GM23338 (cell line): ENCODE measurements around the gene ACAD10. TPM values are rescaled to one million over a fixed set of nuclear protein-coding genes. Genes with fewer than 3 reads are reported as not detected.

ENCODE experiments used
- ATAC-seq: fragments of 200-7000 bp; cut with Tn5 transposase; 3 replicates; pipeline ENCODE4 v1.9.1; 2020
- DNase-seq: peaks from one replicate; pipeline ENCODE4 v3.0.0-alpha.2; 2015; ENCODE audit warnings: low spot score
- H2AFZ ChIP-seq: fragments of 200-600 bp; sonication (generic); 2 replicates; pipeline ENCODE4 v1.8.0; 2016; ENCODE audit warnings: antibody characterized with exemption, mild to moderate bottlenecking, moderate library complexity
- H3F3A ChIP-seq: fragments of 200-600 bp; sonication (generic); replicated peaks from 2 replicates; pipeline ENCODE4 v1.8.0; 2017; ENCODE audit warnings: antibody characterized with exemption, mixed run types, low read depth
- H3K27ac ChIP-seq: fragments of 200-600 bp; sonication (generic); 2 replicates; pipeline ENCODE4 v1.6.1; 2016; ENCODE audit warnings: low read depth
- H3K27me3 ChIP-seq: fragments of 200-600 bp; sonication (generic); 2 replicates; pipeline ENCODE4 v1.8.0; 2016; ENCODE audit warnings: mild to moderate bottlenecking, mixed run types, moderate library complexity; ENCODE audit not compliant: insufficient read depth
- H3K36me3 ChIP-seq: fragments of 200-600 bp; sonication (generic); 2 replicates; pipeline ENCODE4 v1.8.0; 2016; ENCODE audit warnings: mild to moderate bottlenecking; ENCODE audit not compliant: insufficient read depth
- H3K4me1 ChIP-seq: fragments of 200-600 bp; sonication (generic); 2 replicates; pipeline ENCODE4 v1.8.0; 2016; ENCODE audit warnings: mild to moderate bottlenecking, moderate library complexity; ENCODE audit not compliant: insufficient read depth
- H3K4me2 ChIP-seq: fragments of 200-600 bp; sonication (generic); 2 replicates; pipeline ENCODE4 v1.7.1; 2017; ENCODE audit warnings: mixed run types
- H3K4me3 ChIP-seq: fragments of 200-600 bp; sonication (generic); 2 replicates; pipeline ENCODE4 v1.6.1; 2016; ENCODE audit warnings: mixed run types
- H3K79me2 ChIP-seq: fragments of 200-600 bp; sonication (generic); replicated peaks from 2 replicates; pipeline ENCODE4 v1.8.0; 2017; ENCODE audit warnings: mild to moderate bottlenecking; ENCODE audit not compliant: insufficient read depth
- H3K9me2 ChIP-seq: fragments of 200-600 bp; sonication (generic); 2 replicates; pipeline ENCODE4 v1.8.0; 2017; ENCODE audit not compliant: insufficient read depth
- H4K20me1 ChIP-seq: fragments of 200-600 bp; sonication (generic); replicated peaks from 2 replicates; pipeline ENCODE4 v1.8.0; 2017; ENCODE audit warnings: mild to moderate bottlenecking; ENCODE audit not compliant: insufficient read depth
- H3K27ac Mint-ChIP-seq: 2 replicates; pipeline ENCODE4 v1.8.0; 2020; ENCODE audit warnings: inconsistent platforms, mild to moderate bottlenecking, moderate library complexity, mixed read lengths
- H3K27me3 Mint-ChIP-seq: 3 replicates; pipeline ENCODE4 v1.8.0; 2022; ENCODE audit warnings: low read depth, mild to moderate bottlenecking, moderate library complexity, mixed read lengths, inconsistent platforms; ENCODE audit not compliant: insufficient read depth, poor library complexity
- H3K36me3 Mint-ChIP-seq: 3 replicates; pipeline ENCODE4 v1.8.0; 2021; ENCODE audit warnings: low read depth, mild to moderate bottlenecking, inconsistent platforms, moderate library complexity, mixed read lengths
- H3K4me1 Mint-ChIP-seq: 3 replicates; pipeline ENCODE4 v1.8.0; 2020; ENCODE audit warnings: mild to moderate bottlenecking, inconsistent platforms, mixed read lengths
- H3K4me3 Mint-ChIP-seq: 3 replicates; pipeline ENCODE4 v1.8.0; 2021; ENCODE audit warnings: moderate library complexity, mild to moderate bottlenecking, inconsistent platforms, mixed read lengths
- H3K9me3 Mint-ChIP-seq: 3 replicates; pipeline ENCODE4 v1.8.0; 2020; ENCODE audit warnings: moderate library complexity, mild to moderate bottlenecking, inconsistent platforms, mixed read lengths
- CTCF ChIP-seq, 2 experiments: fragments of 200-600 bp in 1 of 2; sonication (generic) in 1 of 2; conservative IDR thresholded peaks; 2 replicates each; pipeline versions ENCODE4 v1.5.1 to v1.6.1; 2016 to 2017; ENCODE audit warnings: antibody characterized with exemption in 2 of 2, low read depth in 2 of 2, mild to moderate bottlenecking in 2 of 2, moderate library complexity in 1 of 2
- EZH2phosphoT487 ChIP-seq: fragments of 200-600 bp; sonication (generic); IDR thresholded peaks from one replicate; pipeline ENCODE4 v1.8.1; 2018; ENCODE audit warnings: antibody characterized with exemption; ENCODE audit not compliant: unreplicated experiment
- JUNB ChIP-seq: IDR thresholded peaks from one replicate; pipeline ENCODE4 v1.6.1; 2016; ENCODE audit warnings: antibody characterized with exemption; ENCODE audit not compliant: unreplicated experiment
- NANOG ChIP-seq: IDR thresholded peaks from 2 replicates; pipeline ENCODE4 v1.6.1; 2016; ENCODE audit warnings: antibody characterized with exemption, borderline replicate concordance
- POLR2AphosphoS5 ChIP-seq: IDR thresholded peaks from 2 replicates; pipeline ENCODE4 v1.6.1; 2016; ENCODE audit warnings: antibody characterized with exemption, low read depth
- REST ChIP-seq: IDR thresholded peaks from one replicate; pipeline ENCODE4 v1.6.1; 2018; ENCODE audit warnings: antibody characterized with exemption; ENCODE audit not compliant: unreplicated experiment
- STAT1 ChIP-seq: IDR thresholded peaks from one replicate; pipeline ENCODE4 v1.6.1; 2016; ENCODE audit warnings: antibody characterized with exemption; ENCODE audit not compliant: unreplicated experiment
- ZNF114 ChIP-seq: fragments of 250-450 bp; sonication (Bioruptor Pico); IDR thresholded peaks from 2 replicates; pipeline ENCODE4 v1.5.0; 2020; ENCODE audit warnings: mild to moderate bottlenecking, moderate library complexity
- ZNF331 ChIP-seq: fragments of 250-450 bp; sonication (Bioruptor Pico); IDR thresholded peaks from 2 replicates; pipeline ENCODE4 v1.5.0; 2020; ENCODE audit warnings: low read depth, mild to moderate bottlenecking, moderate library complexity
- polyA plus RNA-seq: library from polyadenylated mRNA; unstranded; fragments of >200 nt; fragmentation: Nextera tagmentation; extraction: Ambion mirVana; gene quantifications from 2 replicates; pipeline ENCODE4 v1.2.1, GENCODE V29; 2016
- total RNA-seq: library from RNA; depleted of rRNA; stranded (reverse); fragments of >200 nt; shearing (Covaris generic); gene quantifications from 2 replicates; pipeline ENCODE4 v1.2.3, GENCODE V29; 2014

The ACAD10 gene
- total and polyA plus RNA-seq, 2 experiments from 2014 or later: 16.3 to 23.1 TPM

- Mint-ChIP-seq H3K4me1 (no peaks in the 10 kb centered on the region), H3K36me3 (peaks cover 58% of the 10 kb centered on the region), H3K4me3 (no peak overlapping the region), H3K9me3 (no peaks in the 10 kb centered on the region), H3K27me3 (peaks cover 2% of the 10 kb centered on the region), H3K27ac (no peak overlapping the region)
- Histone ChIP-seq H3K79me2 (no peaks in the 10 kb centered on the region), H3K4me2 (no peak overlapping the region), H4K20me1 (peaks cover 3% of the 10 kb centered on the region), H3K4me3 (no peak overlapping the region), H3K27me3 (no peaks in the 10 kb centered on the region), H3K36me3 (peaks cover 39% of the 10 kb centered on the region), H3F3A (no peaks in the 10 kb centered on the region; the same call in 1 of the 2 replicates), H2AFZ (no peak overlapping the region), H3K4me1 (no peaks in the 10 kb centered on the region), H3K27ac (0 out of 2 replicates have a peak overlapping the region, but pooled peaks have one; percentile 45), H3K9me2 (no peaks in the 10 kb centered on the region)
- no peak for DNase-seq
- ATAC-seq: no peak
- TF ChIP-seq EZH2phosphoT487 (no peak), STAT1 (no peak), POLR2AphosphoS5 (no peak)
Measured at GRCh38 chr12:111653596-111653995, 32.3 kb upstream of the ACAD10 start.

- peaks cover 3% of the 10 kb centered on the region for H4K20me1 ChIP-seq
- H3K36me3 Mint-ChIP-seq: peaks cover 59% of the 10 kb centered on the region
Measured at GRCh38 chr12:111655356-111655755, 30.5 kb upstream of the ACAD10 start.

More at GRCh38 chr12:111655356-111655755, 30.5 kb upstream of the ACAD10 start:
- Mint-ChIP-seq H3K27ac (no peak overlapping the region), H3K4me1 (no peaks in the 10 kb centered on the region), H3K9me3 (no peaks in the 10 kb centered on the region), H3K27me3 (peaks cover 2% of the 10 kb centered on the region), H3K4me3 (no peak overlapping the region)
- Histone ChIP-seq H3K9me2 (no peaks in the 10 kb centered on the region), H3K27ac (no peak overlapping the region), H3K4me1 (no peaks in the 10 kb centered on the region), H3K27me3 (no peaks in the 10 kb centered on the region), H3K36me3 (peaks cover 36% of the 10 kb centered on the region), H3F3A (no peaks in the 10 kb centered on the region), H3K79me2 (no peaks in the 10 kb centered on the region), H2AFZ (no peak overlapping the region), H3K4me2 (no peak overlapping the region), H3K4me3 (no peak overlapping the region)
- TF ChIP-seq STAT1 (no peak), ZNF331 (no peak), REST (no peak), CTCF (conservative IDR thresholded peaks at IDR 0.05; ENCODE audit: low read depth in 2 of 2) (no peak), NANOG (no peak), JUNB (no peak), EZH2phosphoT487 (no peak), ZNF114 (no peak)
- DNase-seq: no peak
- no peak for ATAC-seq
